ENCODE results near the gene SLC16A8. TPM values are rescaled to one million over a fixed set of nuclear protein-coding genes. Genes with fewer than 3 reads are reported as not detected.

SLC16A8 gene
- total RNA-seq, 1 experiment from 2014 or later, result 1.1 TPM

- Histone ChIP-seq H3K4me2 (ENCODE audit: insufficient read depth, insufficient read length, low read length) (no peak overlapping the region), H2BK15ac (ENCODE audit: low read depth, low read length) (no peak overlapping the region), H3K18ac (ENCODE audit: insufficient read length, low read depth, low read length) (no peak overlapping the region), H3K23ac (ENCODE audit: insufficient read length, low read depth, low read length) (no peak overlapping the region), H2AFZ (ENCODE audit: low read length) (no peak overlapping the region), H3K9me3 (ENCODE audit: control insufficient read depth, low read depth, low read length) (no peaks in the 10 kb centered on the region), H4K5ac (ENCODE audit: insufficient read length, low read depth, low read length) (no peak overlapping the region), H3T11ph (ENCODE audit: low read length) (no peak overlapping the region), H3K23me2 (ENCODE audit: insufficient read length, low read depth, low read length, poor library complexity, severe bottlenecking) (no peaks in the 10 kb centered on the region), H3K9ac (ENCODE audit: extremely low read depth, insufficient read length, low read length) (no peak overlapping the region), H2BK20ac (ENCODE audit: low read depth, low read length, poor library complexity, severe bottlenecking) (no peak overlapping the region), H3K27me3 (ENCODE audit: insufficient read depth, low read length) (no peaks in the 10 kb centered on the region), H2BK12ac (ENCODE audit: insufficient read length, low read depth, low read length) (no peak overlapping the region), H3K4ac (ENCODE audit: low read depth, low read length) (no peak overlapping the region), H3K4me1 (ENCODE audit: insufficient read depth, low read length) (no peaks in the 10 kb centered on the region), H2BK120ac (ENCODE audit: low read depth, low read length, poor library complexity, severe bottlenecking) (no peak overlapping the region), H2BK5ac (ENCODE audit: insufficient read length, low read length) (no peak overlapping the region), H3K27ac (ENCODE audit: insufficient read length, low read depth, low read length) (no peak overlapping the region), H3K14ac (ENCODE audit: insufficient read depth, low read length) (no peak overlapping the region), H4K20me1 (ENCODE audit: control insufficient read depth, insufficient read depth, insufficient read length) (no peaks in the 10 kb centered on the region), H4K8ac (replicated peaks; ENCODE audit: insufficient read length, low read depth, low read length) (no peak overlapping the region), H2AK5ac (ENCODE audit: insufficient read length, low read length) (no peak overlapping the region), H4K91ac (ENCODE audit: insufficient read length, low read depth, low read length) (no peak overlapping the region), H3K56ac (ENCODE audit: insufficient read length, low read depth, low read length) (no peak overlapping the region), H3K79me2 (ENCODE audit: insufficient read depth, low read length) (no peaks in the 10 kb centered on the region), H3K79me1 (ENCODE audit: insufficient read depth, low read depth, low read length, poor library complexity, severe bottlenecking) (no peaks in the 10 kb centered on the region)
- H3K36me3 Mint-ChIP-seq (ENCODE audit: insufficient read depth in 1 of 3, low read depth in 3 of 3), result peaks cover 0 to 4% (median 0%) of the 10 kb centered on the region in 3 experiments; a peak in 2 of 7 replicates
- no CpG with 5 or more reads among the region's 14 CpGs for WGBS (ENCODE audit: extremely low coverage, insufficient read length, low lambda C conversion rate)
- peak overlapping the region in 2 of 3 experiments; percentile 77 to 86; a peak in 2 of 7 replicates for H3K27ac Mint-ChIP-seq
- peaks cover 4 to 11% of the 10 kb centered on the region in 2 experiments for H3K4me1 Mint-ChIP-seq
- DNase-seq, result no peak
- H3K4me3 Mint-ChIP-seq, result no peak overlapping the region; a peak in 1 of 5 replicates
- no peak for TF ChIP-seq CTCF (conservative IDR thresholded peaks at IDR 0.05)
- H3K27me3 Mint-ChIP-seq (ENCODE audit: low read depth), result no peaks in the 10 kb centered on the region
- H3K9me3 Mint-ChIP-seq, result no peaks in the 10 kb centered on the region
These were observed 41.1 kb upstream of the SLC16A8 start for GRCh38 chr22:38125038-38125610.
